IMR-90 (cell line): ENCODE measurements around the gene FOXS1. TPM values are rescaled to one million over a fixed set of nuclear protein-coding genes. Genes with fewer than 3 reads are reported as not detected.

Source experiments
- ATAC-seq: fragments of 200-7000 bp; cut with Tn5 transposase; 2 replicates; pipeline ENCODE4 v1.9.1; 2020; ENCODE audit warnings: low read depth, mild to moderate bottlenecking, moderate library complexity
- BruUV-seq: library from RNA; stranded (reverse); fragments of 400-500 nt; replicated peaks from 2 replicates; lab custom pipeline; 2021; lab: Mats Ljungman, UMichigan
- CTCF ChIA-PET: fragments of 300-600 bp; formaldehyde crosslinking; extraction: SDS; loops from one replicate; lab custom pipeline; 2021; ENCODE audit warnings: antibody characterized with exemption; lab: Yijun Ruan, JAX
- POLR2A ChIA-PET: fragments of 300-600 bp; sonication (Branson Sonifier 250); formaldehyde crosslinking; loops from one replicate; lab custom pipeline; 2022; ENCODE audit warnings: antibody characterized with exemption; ENCODE audit not compliant: unreplicated experiment; lab: Charles Lee
- DNase-seq: peaks from one replicate; pipeline ENCODE4 v3.0.0; 2013
- H2AFZ ChIP-seq: replicated peaks from 2 replicates; pipeline ENCODE3; 2013; ENCODE audit warnings: low read length, mild to moderate bottlenecking; ENCODE audit not compliant: poor library complexity
- H2AK5ac ChIP-seq: 2 replicates; pipeline ENCODE4 v1.6.1; 2013; ENCODE audit warnings: low read depth, low read length, inconsistent platforms
- H2AK9ac ChIP-seq: replicated peaks from 2 replicates; pipeline ENCODE3; 2013; ENCODE audit warnings: mild to moderate bottlenecking, low read depth, low read length, moderate library complexity; ENCODE audit not compliant: poor library complexity
- H2BK120ac ChIP-seq: 2 replicates; pipeline ENCODE4 v1.6.1; 2013; ENCODE audit warnings: low read depth, low read length, inconsistent platforms
- H2BK15ac ChIP-seq: 3 replicates; pipeline ENCODE4 v1.6.1; 2013; ENCODE audit warnings: low read depth, low read length, inconsistent platforms
- H2BK20ac ChIP-seq: 2 replicates; pipeline ENCODE4 v1.6.1; 2013; ENCODE audit warnings: low read depth, mild to moderate bottlenecking, inconsistent platforms, low read length, moderate library complexity
- H2BK5ac ChIP-seq: 2 replicates; pipeline ENCODE4 v1.6.1; 2013; ENCODE audit warnings: mild to moderate bottlenecking, low read depth, low read length, inconsistent platforms; ENCODE audit not compliant: poor library complexity, severe bottlenecking
- H3K14ac ChIP-seq: replicated peaks from 2 replicates; pipeline ENCODE4 v1.6.1; 2013; ENCODE audit warnings: low read depth, low read length, inconsistent platforms
- H3K18ac ChIP-seq: 2 replicates; pipeline ENCODE4 v1.6.1; 2013; ENCODE audit warnings: low read depth, low read length, control low read depth
- H3K23ac ChIP-seq: 2 replicates; pipeline ENCODE4 v1.6.1; 2013; ENCODE audit warnings: low read depth, low read length, inconsistent platforms
- H3K27ac ChIP-seq: 2 replicates; pipeline ENCODE4 v1.5.1; 2013; ENCODE audit warnings: mild to moderate bottlenecking, control low read depth, low read length; ENCODE audit not compliant: insufficient read depth
- H3K27me3 ChIP-seq: 2 replicates; pipeline ENCODE4 v1.6.1; 2013; ENCODE audit warnings: low read length; ENCODE audit not compliant: control insufficient read depth, insufficient read depth
- H3K36me3 ChIP-seq: 2 replicates; pipeline ENCODE4 v1.6.1; 2013; ENCODE audit warnings: low read length, mixed read lengths; ENCODE audit not compliant: control insufficient read depth, insufficient read depth
- H3K4ac ChIP-seq: 2 replicates; pipeline ENCODE4 v1.6.1; 2013; ENCODE audit warnings: low read depth, low read length, inconsistent platforms
- H3K4me1 ChIP-seq: 2 replicates; pipeline ENCODE4 v1.6.1; 2013; ENCODE audit warnings: low read length, mixed read lengths; ENCODE audit not compliant: control insufficient read depth, insufficient read depth
- H3K4me2 ChIP-seq: 2 replicates; pipeline ENCODE4 v1.6.1; 2013; ENCODE audit warnings: low read depth, mild to moderate bottlenecking, control low read depth, low read length, moderate library complexity
- H3K4me3 ChIP-seq: 2 replicates; pipeline ENCODE4 v1.5.1; 2013; ENCODE audit warnings: low read depth, mild to moderate bottlenecking, control low read depth, low read length, moderate library complexity; ENCODE audit not compliant: insufficient read depth
- H3K56ac ChIP-seq: 2 replicates; pipeline ENCODE4 v1.6.1; 2013; ENCODE audit warnings: low read length, inconsistent platforms; ENCODE audit not compliant: insufficient read depth; ENCODE audit errors: extremely low read depth
- H3K79me1 ChIP-seq, 2 experiments: 2 replicates each; pipeline ENCODE4 v1.6.1; 2013; ENCODE audit warnings: low read length in 2 of 2, inconsistent platforms in 1 of 2, low read depth in 1 of 2
- H3K9ac ChIP-seq: 2 replicates; pipeline ENCODE4 v1.6.1; 2013; ENCODE audit warnings: low read depth, low read length, control low read depth
- H3K9me1 ChIP-seq: 2 replicates; pipeline ENCODE4 v1.6.1; 2013; ENCODE audit warnings: low read length, inconsistent platforms; ENCODE audit not compliant: insufficient read depth
- H3K9me3 ChIP-seq: 2 replicates; pipeline ENCODE4 v1.6.1; 2013; ENCODE audit warnings: low read length; ENCODE audit not compliant: control insufficient read depth, insufficient read depth
- H4K20me1 ChIP-seq: 2 replicates; pipeline ENCODE4 v1.6.1; 2013; ENCODE audit warnings: low read length, inconsistent platforms; ENCODE audit not compliant: insufficient read depth
- H4K5ac ChIP-seq: 2 replicates; pipeline ENCODE4 v1.6.1; 2013; ENCODE audit warnings: mild to moderate bottlenecking, low read depth, low read length, control low read depth
- H4K8ac ChIP-seq, 2 experiments: 2 replicates each; pipeline ENCODE4 v1.6.1; 2013; ENCODE audit warnings: low read depth in 2 of 2, low read length in 2 of 2, control low read depth in 1 of 2, inconsistent platforms in 1 of 2
- H4K91ac ChIP-seq: 2 replicates; pipeline ENCODE4 v1.6.1; 2013; ENCODE audit warnings: low read depth, low read length, inconsistent platforms; ENCODE audit not compliant: insufficient read depth
- BHLHE40 ChIP-seq: fragments of 150-350 bp; IDR thresholded peaks from 2 replicates; pipeline ENCODE4 v1.6.1; 2016; ENCODE audit warnings: mild to moderate bottlenecking, low read depth, low read length
- CHD1 ChIP-seq: IDR thresholded peaks from 2 replicates; pipeline ENCODE4 v1.6.1; 2012; ENCODE audit warnings: low read depth, low read length, improper control_type of control experiment
- CTCF ChIP-seq: conservative IDR thresholded peaks from 2 replicates; pipeline ENCODE4 v1.5.1; 2012; ENCODE audit warnings: mild to moderate bottlenecking, low read depth, low read length, improper control_type of control experiment
- ELK1 ChIP-seq: fragments of 150-350 bp; IDR thresholded peaks from 2 replicates; pipeline ENCODE4 v1.6.1; 2016; ENCODE audit warnings: low read depth, mild to moderate bottlenecking, low read length, moderate library complexity, borderline replicate concordance
- MAZ ChIP-seq: IDR thresholded peaks from 2 replicates; pipeline ENCODE4 v1.6.1; 2012; ENCODE audit warnings: low read depth, mild to moderate bottlenecking, low read length, improper control_type of control experiment, moderate library complexity, borderline replicate concordance
- MXI1 ChIP-seq: IDR thresholded peaks from 2 replicates; pipeline ENCODE4 v1.6.1; 2012; ENCODE audit warnings: low read depth, mild to moderate bottlenecking, low read length, moderate library complexity, borderline replicate concordance
- NFE2L2 ChIP-seq: fragments of 150-350 bp; IDR thresholded peaks from 2 replicates; pipeline ENCODE4 v1.6.1; 2016; ENCODE audit warnings: low read depth, mild to moderate bottlenecking, low read length
- RAD21 ChIP-seq: IDR thresholded peaks from 2 replicates; pipeline ENCODE4 v1.6.1; 2012; ENCODE audit warnings: low read length, improper control_type of control experiment
- RCOR1 ChIP-seq: IDR thresholded peaks from 2 replicates; pipeline ENCODE4 v1.6.1; 2012; ENCODE audit warnings: mild to moderate bottlenecking, low read length, improper control_type of control experiment; ENCODE audit not compliant: insufficient replicate concordance
- SMC3 ChIP-seq: fragments of 150-350 bp; IDR thresholded peaks from 2 replicates; pipeline ENCODE4 v1.6.1; 2016; ENCODE audit warnings: low read depth, mild to moderate bottlenecking, antibody characterized with exemption, low read length, moderate library complexity
- WGBS, 2 experiments: methylation state at CpG; one replicate each; pipeline versions ENCODE4 v1.1.5 to v1.1.7; 2013; ENCODE audit warnings: missing lambda C conversion rate in 2 of 2; ENCODE audit not compliant: insufficient read length in 1 of 2; ENCODE audit errors: extremely low coverage in 2 of 2; 5-methylcytosine and 5-hydroxymethylcytosine counted together
- dilution Hi-C: fragments of 300-500 bp; cut with HindIII; formaldehyde crosslinking; loops from one replicate; pipeline ENCODE4 v1.14.3; 2018; ENCODE audit warnings: low sequenced_read_pairs; ENCODE audit not compliant: unreplicated experiment
- in situ Hi-C: fragments of 300-500 bp; cut with MboI; formaldehyde crosslinking; loops from 3 replicates; pipeline ENCODE4 v1.14.3; 2019; ENCODE audit warnings: low sequenced_read_pairs, inconsistent platforms, mixed read lengths
- intact Hi-C: fragments of 100-400 bp; cut with micrococcal nuclease; formaldehyde crosslinking; loops from 2 replicates; pipeline ENCODE4 v1.10.0; 2022
- polyA plus RNA-seq, 3 experiments: library from polyadenylated mRNA; depleted of rRNA; stranded (reverse); fragments of >200 nt; gene quantifications; 2 replicates each; pipeline ENCODE4 v1.2.3, GENCODE V29; 2012; ENCODE audit warnings: low replicate concordance in 1 of 3
- total RNA-seq: library from RNA; depleted of rRNA; stranded (reverse); fragments of >200 nt; gene quantifications from 2 replicates; pipeline ENCODE4 v1.2.3, GENCODE V29; 2012
- TF ChIP-seq, protein P1 (sequence below): fragments of 150-350 bp; IDR thresholded peaks from 2 replicates; pipeline ENCODE4 v1.6.1; 2017; ENCODE audit warnings: mild to moderate bottlenecking, antibody characterized with exemption, low read length, low read depth

Gene FOXS1
- total and polyA plus RNA-seq, 2 of the 4 experiments (the other 2 are of a cell fraction) = not detected

DNA sequence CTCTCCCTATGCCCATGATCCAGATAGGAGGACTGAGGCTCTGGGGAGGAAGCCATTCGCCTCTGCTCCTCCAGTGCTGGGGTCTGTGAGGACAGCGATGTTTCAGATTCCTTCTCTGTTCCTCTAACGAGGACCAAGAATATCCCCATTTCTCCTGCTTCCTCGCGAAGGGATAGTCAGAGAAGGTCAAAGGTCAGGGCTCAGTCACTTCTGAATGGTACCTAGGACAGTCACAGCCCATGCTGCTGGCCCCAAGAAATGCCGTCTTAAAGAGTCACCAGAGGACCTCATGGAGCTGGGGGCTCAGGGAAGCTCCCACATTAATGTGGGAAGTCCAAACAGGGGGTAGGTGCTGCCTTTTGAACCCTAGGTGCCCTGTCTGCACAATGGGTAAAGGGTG lies 2.1 kb downstream of the FOXS1 start:
- H4K20me1 ChIP-seq = peaks cover 13% of the 10 kb centered on the region
- no TSS peak for BruUV-seq
- no peak overlapping the region; the same call in 2 of the 3 replicates for H2BK15ac ChIP-seq
- H2AK5ac ChIP-seq = peak overlapping the region; percentile 34; the same call in 1 of the 2 replicates
- H3K27ac ChIP-seq = no peak overlapping the region
- H3K4me3 ChIP-seq = no peak overlapping the region
- no CpG with 5 or more reads among the region's 6 CpGs for WGBS, 2 experiments
- no peak for TF ChIP-seq ELK1
- no peak for TF ChIP-seq CTCF
- no peak for TF ChIP-seq SMC3
- no peak for TF ChIP-seq MAZ
- TF ChIP-seq RCOR1 = no peak
- no peak for TF ChIP-seq BHLHE40
- TF ChIP-seq, protein P1, sequence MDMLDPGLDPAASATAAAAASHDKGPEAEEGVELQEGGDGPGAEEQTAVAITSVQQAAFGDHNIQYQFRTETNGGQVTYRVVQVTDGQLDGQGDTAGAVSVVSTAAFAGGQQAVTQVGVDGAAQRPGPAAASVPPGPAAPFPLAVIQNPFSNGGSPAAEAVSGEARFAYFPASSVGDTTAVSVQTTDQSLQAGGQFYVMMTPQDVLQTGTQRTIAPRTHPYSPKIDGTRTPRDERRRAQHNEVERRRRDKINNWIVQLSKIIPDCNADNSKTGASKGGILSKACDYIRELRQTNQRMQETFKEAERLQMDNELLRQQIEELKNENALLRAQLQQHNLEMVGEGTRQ = no peak
- TF ChIP-seq CHD1 = no peak
- TF ChIP-seq NFE2L2 = no peak
- TF ChIP-seq RAD21 = no peak
- TF ChIP-seq MXI1 = no peak
- dilution Hi-C loops (no loop called here), intact Hi-C loops (no loop called here), in situ Hi-C loops (loop anchor here (25.0 kb wide), 2 partner anchors 644 to 819 kb away; partner anchors contain the start of gene C20orf203)
- H3K18ac ChIP-seq = no peak overlapping the region
- H3K9me3 ChIP-seq = no peaks in the 10 kb centered on the region
- no peak overlapping the region for H4K8ac ChIP-seq
- H4K91ac ChIP-seq = no peak overlapping the region
- DNase-seq = no peak
- peaks cover 15% of the 10 kb centered on the region for H3K4me1 ChIP-seq
- H3K36me3 ChIP-seq = no peaks in the 10 kb centered on the region
- H3K4me2 ChIP-seq = no peak overlapping the region
- POLR2A ChIA-PET = no interaction called here
- H3K9me1 ChIP-seq = peaks cover 9% of the 10 kb centered on the region
- peaks cover 12% of the 10 kb centered on the region for H3K27me3 ChIP-seq
- no peak overlapping the region for H3K56ac ChIP-seq
- no peak overlapping the region for H2BK5ac ChIP-seq
- H2AFZ ChIP-seq = no peak overlapping the region
- no peak overlapping the region for H2BK120ac ChIP-seq
- H3K4ac ChIP-seq = no peak overlapping the region
- no peak overlapping the region for H2BK20ac ChIP-seq
- H2AK9ac ChIP-seq = no peak overlapping the region
- ATAC-seq = no peak
- no peaks in the 10 kb centered on the region for H3K79me1 ChIP-seq
- no peak overlapping the region for H3K9ac ChIP-seq
- H3K14ac ChIP-seq = no peak overlapping the region
- CTCF ChIA-PET = no interaction called here
- no peak overlapping the region for H3K23ac ChIP-seq
- no peak overlapping the region for H4K5ac ChIP-seq
